HG02938 (cell line): ENCODE data around the gene TM7SF2.
"Not testable (repeated sequence)": the region's sequence is repeated elsewhere in the genome, so short reads cannot be mapped to it uniquely, and the experiment has no call there.

Experiments used
- ATAC-seq: cut with Tn5 transposase; IDR thresholded peaks from one replicate; pipeline ENCODE4 v1.9.1; 2021; ENCODE audit warnings: mild to moderate bottlenecking, moderate library complexity; ENCODE audit not compliant: unreplicated experiment

Gene TM7SF2

GRCh38 chr11:65128182-65129145, 16.8 kb downstream of the TM7SF2 start:
- no peak for ATAC-seq

GRCh38 chr11:65129649-65130441, 18.2 kb downstream of the TM7SF2 start:
- no peak for ATAC-seq

GRCh38 chr11:65130631-65131416, 19.2 kb downstream of the TM7SF2 start:
- ATAC-seq = no peak

GRCh38 chr11:65131417-65131776, 19.7 kb downstream of the TM7SF2 start:
- ATAC-seq = no peak

- no peak for ATAC-seq
Observed at GRCh38 chr11:65131895-65132237, 20.2 kb downstream of the TM7SF2 start.

GRCh38 chr11:65132238-65132987, 20.7 kb downstream of the TM7SF2 start:
- no peak for ATAC-seq

GRCh38 chr11:65132988-65133700, 21.5 kb downstream of the TM7SF2 start:
- no peak for ATAC-seq

- no peak for ATAC-seq
Observed at GRCh38 chr11:65133724-65134123, 22.1 kb downstream of the TM7SF2 start.

GRCh38 chr11:65134240-65134951, 22.7 kb downstream of the TM7SF2 start, which contains the start of gene SYVN1:
Gene SYVN1 (minus strand): TSS chr11:65134519. CDS start chr11:65133601, 918 bp downstream.
- peak; percentile 54 for ATAC-seq

GRCh38 chr11:65134952-65135632, 23.4 kb downstream of the TM7SF2 start:
- ATAC-seq = peak; percentile 73

GRCh38 chr11:65135633-65136145, 24.0 kb downstream of the TM7SF2 start:
- ATAC-seq = no peak

- no peak for ATAC-seq
Observed at GRCh38 chr11:65136515-65137096, 24.9 kb downstream of the TM7SF2 start.

GRCh38 chr11:65141896-65142494, 30.3 kb downstream of the TM7SF2 start:
- ATAC-seq = no peak

GRCh38 chr11:65147352-65148075, 35.8 kb downstream of the TM7SF2 start:
- ATAC-seq = no peak

GRCh38 chr11:65148657-65149056, 37.0 kb downstream of the TM7SF2 start:
- no peak for ATAC-seq

- ATAC-seq = not testable (repeated sequence)
Observed at GRCh38 chr11:65150131-65150508, 38.4 kb downstream of the TM7SF2 start.
